ENCODE data around the gene BABAM2.
"Not testable (repeated sequence)": the region's sequence is repeated elsewhere in the genome, so short reads cannot be mapped to it uniquely, and the experiment has no call there.

Gene BABAM2

GRCh38 chr2:28084564-28084963 is 194.0 kb downstream of the BABAM2 start:
- no peak for DNase-seq

GRCh38 chr2:28085201-28085600 is 194.7 kb downstream of the BABAM2 start:
- no peak for DNase-seq

GRCh38 chr2:28086611-28087010 is 196.1 kb downstream of the BABAM2 start:
- DNase-seq = no peak

GRCh38 chr2:28088970-28089369 is 198.4 kb downstream of the BABAM2 start:
- no peak for DNase-seq

- DNase-seq = no peak
Measured at GRCh38 chr2:28089486-28089885, 199.0 kb downstream of the BABAM2 start.

GRCh38 chr2:28093308-28093707 is 202.8 kb downstream of the BABAM2 start:
- no peak for DNase-seq

GRCh38 chr2:28093768-28094167 is 203.2 kb downstream of the BABAM2 start:
- DNase-seq = no peak

GRCh38 chr2:28094739-28095138 is 204.2 kb downstream of the BABAM2 start:
- no peak for DNase-seq

- no peak for DNase-seq
Measured at GRCh38 chr2:28095622-28096021, 205.1 kb downstream of the BABAM2 start.

GRCh38 chr2:28096421-28096820 is 205.9 kb downstream of the BABAM2 start:
- no peak for DNase-seq

- no peak for DNase-seq
Measured at GRCh38 chr2:28098501-28099225, 208.1 kb downstream of the BABAM2 start.

- no peak for DNase-seq
Measured at GRCh38 chr2:28101123-28101522, 210.6 kb downstream of the BABAM2 start.

GRCh38 chr2:28101892-28102291 is 211.4 kb downstream of the BABAM2 start:
- no peak for DNase-seq

- DNase-seq = no peak
Measured at GRCh38 chr2:28102455-28102874, 211.9 kb downstream of the BABAM2 start.

- DNase-seq = no peak
Measured at GRCh38 chr2:28103611-28104010, 213.1 kb downstream of the BABAM2 start.

GRCh38 chr2:28108143-28108542 is 217.6 kb downstream of the BABAM2 start:
- no peak for DNase-seq

GRCh38 chr2:28113771-28114170 is 223.2 kb downstream of the BABAM2 start:
- not testable (repeated sequence) for DNase-seq

- no peak for DNase-seq
Measured at GRCh38 chr2:28117104-28117596, 226.6 kb downstream of the BABAM2 start.

GRCh38 chr2:28119631-28120030 is 229.1 kb downstream of the BABAM2 start:
- no peak for DNase-seq

GRCh38 chr2:28128281-28128950 is 237.9 kb downstream of the BABAM2 start:
- DNase-seq = no peak

GRCh38 chr2:28129955-28130695 is 239.6 kb downstream of the BABAM2 start:
- DNase-seq = no peak

GRCh38 chr2:28133778-28134177 is 243.2 kb downstream of the BABAM2 start:
- DNase-seq = no peak

GRCh38 chr2:28134262-28134812 is 243.8 kb downstream of the BABAM2 start:
- DNase-seq = no peak

Measured in activated CD4-positive, alpha-beta T cell treated with anti-CD3 and anti-CD28 coated beads for 1 hour (primary cell).